ENCODE measurements around the gene SHROOM3.

Gene SHROOM3

GRCh38 chr4:76498550-76498949, 63.5 kb downstream of the SHROOM3 start:
- DNase-seq = no peak

DNA sequence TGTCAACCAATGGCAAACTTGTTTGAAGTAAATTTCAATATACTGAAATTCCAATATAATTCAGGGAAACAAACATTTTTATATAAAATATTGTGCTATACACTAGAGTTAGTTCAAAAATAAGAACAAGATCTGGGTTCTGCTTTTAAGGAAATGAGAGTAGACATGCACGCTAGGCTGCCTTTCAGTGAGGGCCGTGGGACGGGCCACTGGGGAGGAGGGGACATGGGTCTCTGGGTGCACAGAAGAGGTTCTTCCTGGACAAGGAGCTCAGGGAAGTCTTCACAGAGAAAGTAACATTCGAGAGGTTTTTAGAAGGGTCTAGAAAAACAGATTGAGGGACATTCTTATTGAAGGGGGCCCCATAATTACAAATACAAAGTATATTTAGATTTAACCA, 64.4 kb downstream of the SHROOM3 start:
- no peak for DNase-seq

DNA sequence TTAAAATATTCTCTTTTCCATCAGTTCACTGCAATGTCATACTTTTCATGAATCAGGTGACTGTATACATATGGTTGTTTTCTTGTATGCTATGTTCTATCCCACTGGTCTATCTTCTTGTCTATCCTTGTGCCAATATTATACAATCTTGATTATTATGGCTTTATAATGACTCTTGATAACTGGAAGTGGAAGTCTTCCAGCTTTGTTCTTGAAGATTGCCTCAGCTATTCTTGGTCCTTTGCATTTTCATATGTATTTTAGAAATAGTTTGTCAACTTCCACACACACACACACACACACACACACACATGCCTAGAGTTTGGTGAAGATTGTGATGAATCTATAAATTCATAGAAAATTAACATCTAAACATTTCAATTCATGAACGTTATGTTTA, 67.9 kb downstream of the SHROOM3 start:
- DNase-seq = no peak

GRCh38 chr4:76504613-76505465, 69.8 kb downstream of the SHROOM3 start:
- no peak for DNase-seq

DNA sequence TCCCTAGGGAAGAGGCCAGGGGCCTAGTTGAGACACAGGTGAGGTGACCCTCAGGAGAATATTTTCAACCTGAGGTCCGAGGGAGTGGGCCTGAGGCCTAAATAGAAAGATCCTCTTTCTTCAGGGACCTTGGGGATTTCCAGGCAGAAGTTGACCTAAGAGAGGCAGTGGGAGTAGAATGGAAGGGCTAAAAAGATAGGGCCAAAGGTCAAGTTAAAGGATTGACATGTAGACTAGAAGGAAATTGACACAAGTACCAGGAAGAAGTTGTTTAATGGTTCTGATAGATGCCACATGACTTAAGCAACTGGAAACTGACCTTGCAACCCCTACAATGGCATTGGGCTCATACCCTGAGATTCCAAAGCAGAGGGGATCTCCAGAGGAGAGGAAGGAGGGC, 76.9 kb downstream of the SHROOM3 start:
- DNase-seq = no peak

DNA sequence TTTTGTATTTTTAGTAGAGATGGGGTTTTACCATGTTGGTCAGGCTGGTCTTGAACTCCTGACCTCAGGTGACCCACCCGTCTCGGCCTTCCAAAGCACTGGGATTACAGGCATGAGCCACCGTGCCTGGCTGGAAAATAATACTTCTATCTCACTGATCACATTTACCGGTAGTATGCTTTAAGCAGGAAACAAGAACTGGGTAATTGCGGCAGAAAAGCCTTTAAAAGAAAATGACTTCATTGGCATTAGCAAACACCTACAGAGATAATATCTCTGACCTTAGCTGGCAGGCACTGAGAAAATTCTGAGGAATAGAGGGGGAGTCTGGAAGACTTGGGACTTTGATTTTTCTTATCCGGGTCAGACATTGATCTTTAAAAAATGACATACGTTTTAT, 78.5 kb downstream of the SHROOM3 start:
- no peak for DNase-seq

DNA sequence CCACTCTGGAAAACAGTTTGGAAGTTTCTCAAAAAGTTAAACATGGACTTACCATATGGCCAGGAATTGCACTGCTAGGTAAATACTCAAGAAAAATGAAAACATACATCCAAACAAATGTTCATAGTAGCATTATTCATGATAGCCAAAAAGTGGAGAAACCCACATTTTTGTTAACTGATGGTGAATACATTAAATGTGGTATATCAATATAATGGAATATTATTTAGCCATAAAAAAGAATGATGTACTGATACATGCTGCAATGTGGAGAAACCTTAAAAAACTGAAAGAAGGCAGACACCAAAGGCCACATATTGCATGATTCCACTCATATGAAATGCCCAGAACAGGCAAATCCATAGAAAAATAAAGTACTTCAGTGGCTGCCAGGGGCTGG, 79.1 kb downstream of the SHROOM3 start:
- no peak for DNase-seq

DNA sequence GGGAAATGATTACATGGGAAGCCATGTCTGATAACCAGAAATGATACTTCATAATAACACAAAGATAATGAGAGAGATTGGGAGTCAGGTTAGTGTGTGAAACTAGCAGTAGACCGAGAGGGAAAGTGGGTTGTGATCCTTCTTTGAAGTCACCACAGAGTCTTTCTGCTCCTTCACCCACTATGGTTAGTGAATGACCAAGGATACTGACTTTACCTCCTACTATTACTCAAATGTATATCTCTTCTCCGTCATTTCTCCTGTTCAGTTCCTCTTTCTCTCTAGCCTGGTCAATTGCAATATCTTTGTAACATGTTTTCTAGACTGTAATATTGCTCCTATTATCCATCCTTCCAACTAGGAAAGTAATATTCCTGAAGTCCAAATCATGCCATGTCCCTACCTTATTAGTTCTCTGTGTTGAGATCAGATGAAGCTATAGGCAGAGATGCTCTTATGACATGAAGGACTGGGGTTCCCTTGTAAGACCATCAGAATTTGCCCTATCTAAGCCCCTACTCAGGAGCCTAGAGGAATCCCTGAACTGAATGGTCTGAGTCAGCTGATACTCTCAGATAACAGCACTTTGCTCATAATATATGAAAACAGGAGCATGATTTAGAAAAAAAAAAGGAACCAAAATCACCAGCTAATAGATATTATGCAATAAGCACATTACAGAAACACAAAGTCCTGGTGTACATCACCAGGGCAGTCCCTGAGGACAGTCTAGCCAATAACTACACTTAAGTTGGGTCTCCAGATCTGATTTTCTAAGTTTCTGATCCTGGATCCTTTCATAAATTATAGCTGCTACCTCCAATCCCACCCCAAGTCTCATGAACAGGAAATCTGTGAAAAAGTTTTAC, 81.2 kb downstream of the SHROOM3 start:
- DNase-seq = no peak

- no peak for DNase-seq
Observed at GRCh38 chr4:76518241-76518640, 83.2 kb downstream of the SHROOM3 start.

- DNase-seq = no peak
Observed at GRCh38 chr4:76523593-76523992, 88.6 kb downstream of the SHROOM3 start.

DNA sequence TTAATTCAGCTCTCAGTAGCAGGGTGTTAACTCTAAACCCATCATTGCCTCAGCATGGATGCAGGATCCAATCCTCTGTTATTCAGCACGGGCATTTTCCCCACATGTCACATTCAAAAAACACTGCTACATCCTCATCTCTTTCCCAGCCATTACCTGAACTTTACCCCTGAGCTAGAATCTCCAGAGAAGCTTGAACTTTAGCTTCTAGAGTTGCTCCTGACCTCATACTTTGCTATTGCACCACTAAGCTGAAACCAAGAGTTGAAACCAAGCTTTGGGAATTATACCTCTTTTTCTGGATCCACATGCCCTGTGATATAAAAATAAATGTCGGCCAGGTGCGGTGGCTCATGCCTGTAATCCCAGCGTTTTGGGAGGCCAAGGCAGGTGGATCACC, 90.7 kb downstream of the SHROOM3 start:
- DNase-seq = no peak

DNA sequence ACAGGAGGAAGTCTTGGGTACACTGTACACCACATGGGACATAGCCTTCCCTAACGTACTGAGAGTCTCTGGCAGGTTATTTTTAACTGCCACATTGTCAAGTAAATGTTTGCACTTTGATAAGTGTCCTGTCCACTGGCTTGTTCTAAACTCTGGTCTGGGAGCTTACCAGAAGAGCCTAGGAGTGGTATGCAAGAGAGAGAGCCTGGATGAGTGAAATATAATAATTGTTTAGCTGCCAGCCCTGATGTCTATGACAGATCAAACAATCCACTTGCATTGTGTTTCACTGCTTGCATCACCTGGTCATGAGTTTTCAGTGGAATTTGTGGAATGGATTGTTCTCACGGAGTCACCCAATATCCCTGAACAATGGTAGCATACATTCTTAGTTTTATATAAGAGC, 91.6 kb downstream of the SHROOM3 start:
- DNase-seq = no peak

- DNase-seq = no peak
Observed at GRCh38 chr4:76527666-76528065, 92.6 kb downstream of the SHROOM3 start.

DNA sequence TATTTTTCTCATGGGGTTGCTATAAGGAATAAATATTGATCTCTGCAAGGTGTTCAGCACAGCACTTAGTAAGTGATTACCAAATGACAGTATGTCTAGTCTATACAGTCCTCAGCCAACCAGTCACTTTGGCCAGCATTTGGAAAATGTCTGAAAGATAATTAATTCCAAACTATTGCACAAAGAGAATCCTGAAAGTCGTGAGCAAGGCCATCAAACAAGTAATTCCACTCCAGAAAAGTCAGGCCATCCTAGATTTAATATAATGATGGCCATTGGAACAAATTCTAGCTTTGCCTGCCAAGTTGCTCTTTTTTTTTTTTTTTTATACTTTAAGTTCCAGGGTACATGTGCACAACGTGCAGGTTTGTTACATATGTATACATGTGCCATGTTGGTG, 96.6 kb downstream of the SHROOM3 start:
- no peak for DNase-seq

DNA sequence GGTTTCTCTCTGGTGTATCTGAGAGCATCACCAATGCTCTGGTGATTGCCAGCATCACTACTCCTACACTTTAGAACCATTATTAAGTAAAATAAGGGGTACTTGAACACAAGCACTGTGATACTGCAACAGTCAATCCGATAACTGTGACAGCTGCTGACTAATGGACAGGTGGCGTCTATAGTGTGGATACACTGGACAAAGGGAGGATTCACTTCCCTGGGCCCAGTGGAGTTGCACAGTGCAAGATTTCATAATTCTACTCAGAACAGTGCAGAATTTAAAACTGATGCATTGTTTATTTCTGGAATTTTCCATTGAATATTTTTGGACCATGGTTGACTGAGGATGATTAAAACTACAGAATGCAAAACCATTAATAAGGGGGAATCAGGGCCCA, 97.8 kb downstream of the SHROOM3 start:
- DNase-seq = no peak

DNA sequence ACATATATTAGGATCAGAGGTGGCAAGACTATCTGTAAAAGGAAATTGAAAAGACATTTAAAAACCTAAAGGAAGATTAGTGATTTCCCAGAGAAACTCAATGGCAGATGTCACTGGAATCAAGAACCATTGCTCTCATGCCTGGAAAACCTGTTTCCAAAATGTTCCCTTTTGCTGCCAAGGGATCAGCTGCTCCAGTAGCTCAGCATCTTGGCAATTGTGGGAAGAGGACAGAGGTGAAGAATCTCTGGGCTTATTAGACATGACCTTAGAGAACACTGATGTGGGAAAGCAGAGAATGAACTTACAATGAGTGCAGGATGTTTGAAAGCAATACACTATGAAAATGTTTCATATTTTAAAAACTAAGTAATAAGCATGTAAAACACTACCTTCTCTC, 98.3 kb downstream of the SHROOM3 start:
- DNase-seq = no peak

DNA sequence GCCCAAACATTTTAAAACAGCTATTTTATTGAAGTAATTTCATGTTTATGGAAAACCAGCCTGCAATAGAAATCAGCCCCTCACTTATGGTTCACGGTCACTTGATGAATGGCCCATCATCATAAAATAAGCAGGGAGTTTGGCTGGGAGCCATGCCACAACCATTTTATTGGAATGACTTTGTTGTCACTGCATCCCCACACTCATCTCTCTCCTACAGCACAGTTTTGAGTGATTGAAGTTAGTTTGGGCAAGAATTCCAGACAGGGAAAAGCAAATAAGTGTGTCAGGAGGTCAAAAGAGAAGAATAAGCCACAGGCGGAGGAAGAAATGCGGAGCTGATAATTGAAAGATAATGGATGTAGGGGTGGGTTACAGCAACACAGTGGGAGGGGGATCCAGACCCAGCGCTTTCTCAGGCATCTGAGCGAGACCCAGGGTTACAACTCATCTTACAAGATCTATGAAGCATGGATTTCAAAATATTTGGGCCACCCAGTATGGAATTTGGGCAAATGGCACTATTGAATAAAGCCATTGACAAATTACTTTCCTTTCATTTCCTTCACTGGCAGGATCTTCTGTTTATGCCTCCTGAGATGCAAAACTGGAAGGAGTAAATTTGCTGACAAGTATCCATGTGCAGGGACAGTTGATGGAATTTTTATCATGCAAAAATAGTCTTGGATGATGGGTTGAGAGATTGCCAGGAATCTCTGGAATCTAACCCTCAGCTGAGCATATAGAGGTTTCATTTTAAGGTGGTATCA, 100.8 kb downstream of the SHROOM3 start:
- no peak for DNase-seq

- no peak for DNase-seq
Observed at GRCh38 chr4:76536373-76536689, 101.3 kb downstream of the SHROOM3 start.

GRCh38 chr4:76538296-76538695, 103.3 kb downstream of the SHROOM3 start:
- DNase-seq = no peak

DNA sequence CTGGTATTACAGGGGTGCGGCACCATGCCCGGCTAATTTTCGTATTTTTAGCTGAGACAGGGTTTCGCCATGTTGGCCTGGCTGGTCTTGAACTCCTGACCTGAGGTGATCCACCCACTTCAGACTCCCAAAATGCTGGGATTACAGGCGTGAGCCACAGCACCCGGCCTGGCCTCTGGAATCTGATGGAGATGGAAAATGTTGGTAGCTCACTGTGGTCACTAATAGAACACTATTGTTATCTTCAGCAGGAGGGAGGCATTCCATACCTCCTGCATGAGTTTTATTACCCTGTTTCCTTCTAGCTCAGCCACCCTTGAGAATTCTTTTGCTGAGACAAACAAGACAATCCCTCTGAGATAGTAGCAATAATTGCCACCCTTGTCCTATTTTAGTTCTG, 105.0 kb downstream of the SHROOM3 start:
- DNase-seq = no peak

DNA sequence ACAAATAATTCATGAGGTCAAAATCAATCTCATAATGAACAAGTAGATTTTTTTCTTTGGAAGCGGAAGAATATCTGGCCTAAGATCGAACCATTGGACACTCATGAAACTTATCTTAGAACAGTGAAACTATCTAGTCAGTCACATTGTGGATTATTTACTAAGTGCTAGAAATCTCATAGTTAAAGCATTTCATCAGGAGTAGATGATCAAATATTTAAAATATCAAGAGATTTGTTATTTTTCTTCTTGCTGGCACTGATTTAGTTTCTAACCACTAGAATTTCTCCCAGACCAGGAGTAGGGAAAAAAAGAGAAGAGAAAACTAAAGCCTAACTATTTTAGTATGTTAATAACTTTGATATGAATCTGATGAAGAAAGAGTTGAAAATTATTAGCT, 105.5 kb downstream of the SHROOM3 start:
- DNase-seq = no peak

- DNase-seq = no peak
Observed at GRCh38 chr4:76543378-76543777, 108.3 kb downstream of the SHROOM3 start.

DNA sequence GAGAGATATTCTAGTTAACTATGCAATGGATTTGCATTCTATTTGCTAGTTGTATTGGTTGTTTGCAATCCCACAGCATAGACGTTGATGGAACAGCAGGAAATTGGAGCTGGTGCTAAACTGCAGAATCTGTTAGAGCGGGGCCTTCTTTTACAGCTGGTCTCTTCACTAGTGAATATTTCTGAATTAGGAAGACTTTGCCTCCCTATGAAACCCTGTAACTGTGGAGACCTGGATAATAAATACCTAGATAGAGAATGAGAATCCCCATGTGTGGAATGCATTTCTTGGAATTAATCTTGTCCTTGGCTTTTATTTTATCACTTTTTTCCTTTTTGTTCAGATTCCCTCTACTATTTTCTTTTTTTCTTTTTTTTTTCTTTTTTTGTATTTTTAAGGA, 109.7 kb downstream of the SHROOM3 start:
- no peak for DNase-seq
